Endothelial cell (in vitro differentiated cells): ENCODE data around the gene DOCK11. TPM values are rescaled to one million over a fixed set of nuclear protein-coding genes. Genes with fewer than 3 reads are reported as not detected.

Source experiments
- DNase-seq: peaks from one replicate; pipeline ENCODE4 v3.0.0; 2021; ENCODE audit warnings: low spot score
- H3K27ac Mint-ChIP-seq: one replicate; pipeline ENCODE4 v1.8.0; 2021; ENCODE audit warnings: mixed read lengths, inconsistent platforms; ENCODE audit not compliant: unreplicated experiment
- H3K27me3 Mint-ChIP-seq: one replicate; pipeline ENCODE4 v1.8.0; 2021; ENCODE audit warnings: mild to moderate bottlenecking, moderate library complexity, mixed read lengths, inconsistent platforms; ENCODE audit not compliant: unreplicated experiment
- H3K36me3 Mint-ChIP-seq: one replicate; pipeline ENCODE4 v1.8.0; 2021; ENCODE audit warnings: mild to moderate bottlenecking, low read depth, mixed read lengths, inconsistent platforms; ENCODE audit not compliant: unreplicated experiment
- H3K4me1 Mint-ChIP-seq: one replicate; pipeline ENCODE4 v1.8.0; 2021; ENCODE audit warnings: mild to moderate bottlenecking, mixed read lengths, inconsistent platforms; ENCODE audit not compliant: unreplicated experiment
- H3K4me3 Mint-ChIP-seq: one replicate; pipeline ENCODE4 v1.8.0; 2021; ENCODE audit warnings: mild to moderate bottlenecking, mixed read lengths, inconsistent platforms; ENCODE audit not compliant: unreplicated experiment
- H3K9me3 Mint-ChIP-seq: one replicate; pipeline ENCODE4 v1.8.0; 2021; ENCODE audit warnings: mixed read lengths, inconsistent platforms; ENCODE audit not compliant: unreplicated experiment
- total RNA-seq: library from RNA; stranded (reverse); fragmentation: NEBNext Ultra II Directional; extraction: Animal tissue kit (Norgen Biotek cat#: 25700); gene quantifications from one replicate; pipeline ENCODE4 v1.2.1, GENCODE V29; 2021; ENCODE audit not compliant: unreplicated experiment
- TF ChIP-seq, protein P1 (sequence below): fragments of 200-600 bp; sonication (generic); IDR thresholded peaks from one replicate; pipeline ENCODE4 v1.5.0; 2021; ENCODE audit warnings: antibody characterized with exemption; ENCODE audit not compliant: unreplicated experiment

DOCK11 gene
- total RNA-seq, 1 donor from 2014 or later = 10.9 TPM

DNA sequence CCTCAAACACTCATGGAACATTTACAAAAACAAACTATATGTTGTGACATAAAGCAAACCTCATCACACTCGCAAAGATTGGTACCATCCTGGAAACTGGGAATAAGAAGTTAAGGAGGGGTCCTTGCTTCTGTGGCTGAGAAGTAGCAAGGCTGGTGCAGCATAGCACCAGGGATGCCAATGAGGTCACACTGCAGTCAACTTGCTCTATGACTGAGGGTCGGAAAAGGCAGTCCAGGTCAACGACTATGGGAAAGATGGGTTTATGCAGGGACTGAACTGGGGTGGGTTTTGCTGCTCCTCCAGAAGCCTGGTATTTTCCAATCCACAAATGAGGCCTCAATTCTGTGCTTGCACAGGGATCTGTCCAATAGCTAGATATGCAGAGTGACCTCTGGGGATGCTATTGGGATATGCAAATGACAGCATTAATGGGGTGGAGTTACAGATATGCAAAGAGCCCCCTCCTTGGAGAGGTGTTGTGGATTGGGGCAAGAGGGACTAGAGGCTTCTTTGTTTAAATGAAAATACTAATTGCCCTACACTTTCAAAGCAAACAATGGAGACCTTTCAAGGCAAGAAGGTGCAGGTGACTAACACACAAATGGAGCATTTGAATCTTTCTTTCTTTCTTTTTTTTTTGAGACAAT, 224.6 kb downstream of the DOCK11 start:
- H3K27ac Mint-ChIP-seq = no peak overlapping the region
- H3K27me3 Mint-ChIP-seq = no peaks in the 10 kb centered on the region
- H3K9me3 Mint-ChIP-seq = no peaks in the 10 kb centered on the region
- H3K36me3 Mint-ChIP-seq = peaks cover 3% of the 10 kb centered on the region
- no peak overlapping the region for H3K4me3 Mint-ChIP-seq
- TF ChIP-seq, protein P1, sequence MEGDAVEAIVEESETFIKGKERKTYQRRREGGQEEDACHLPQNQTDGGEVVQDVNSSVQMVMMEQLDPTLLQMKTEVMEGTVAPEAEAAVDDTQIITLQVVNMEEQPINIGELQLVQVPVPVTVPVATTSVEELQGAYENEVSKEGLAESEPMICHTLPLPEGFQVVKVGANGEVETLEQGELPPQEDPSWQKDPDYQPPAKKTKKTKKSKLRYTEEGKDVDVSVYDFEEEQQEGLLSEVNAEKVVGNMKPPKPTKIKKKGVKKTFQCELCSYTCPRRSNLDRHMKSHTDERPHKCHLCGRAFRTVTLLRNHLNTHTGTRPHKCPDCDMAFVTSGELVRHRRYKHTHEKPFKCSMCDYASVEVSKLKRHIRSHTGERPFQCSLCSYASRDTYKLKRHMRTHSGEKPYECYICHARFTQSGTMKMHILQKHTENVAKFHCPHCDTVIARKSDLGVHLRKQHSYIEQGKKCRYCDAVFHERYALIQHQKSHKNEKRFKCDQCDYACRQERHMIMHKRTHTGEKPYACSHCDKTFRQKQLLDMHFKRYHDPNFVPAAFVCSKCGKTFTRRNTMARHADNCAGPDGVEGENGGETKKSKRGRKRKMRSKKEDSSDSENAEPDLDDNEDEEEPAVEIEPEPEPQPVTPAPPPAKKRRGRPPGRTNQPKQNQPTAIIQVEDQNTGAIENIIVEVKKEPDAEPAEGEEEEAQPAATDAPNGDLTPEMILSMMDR = no peak
- DNase-seq = no peak
- H3K4me1 Mint-ChIP-seq = no peaks in the 10 kb centered on the region

DNA sequence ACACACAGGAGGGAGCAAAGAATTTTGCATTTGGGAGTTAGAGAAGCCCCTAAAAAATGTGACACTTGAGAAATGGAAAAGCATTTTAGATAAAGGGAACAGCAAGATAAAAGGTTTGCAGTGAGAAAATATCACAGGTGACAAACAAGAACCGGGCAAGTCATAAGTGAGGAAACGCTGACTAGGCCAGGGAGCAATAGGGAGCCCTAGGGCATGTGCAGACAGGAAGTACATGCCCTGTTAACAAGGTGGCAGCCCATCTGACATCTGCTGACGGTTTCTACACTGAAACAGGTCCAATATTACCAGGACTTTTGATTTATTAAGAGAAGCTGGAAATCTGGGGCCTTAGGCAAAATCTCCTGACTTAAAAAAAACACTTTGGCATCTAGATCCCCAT, 227.8 kb downstream of the DOCK11 start:
- Mint-ChIP-seq H3K9me3 (no peaks in the 10 kb centered on the region), H3K4me3 (no peak overlapping the region), H3K27me3 (no peaks in the 10 kb centered on the region), H3K27ac (no peak overlapping the region), H3K36me3 (peaks cover 6% of the 10 kb centered on the region), H3K4me1 (no peaks in the 10 kb centered on the region)
- no peak for DNase-seq
- TF ChIP-seq, protein P1 = no peak

DNA sequence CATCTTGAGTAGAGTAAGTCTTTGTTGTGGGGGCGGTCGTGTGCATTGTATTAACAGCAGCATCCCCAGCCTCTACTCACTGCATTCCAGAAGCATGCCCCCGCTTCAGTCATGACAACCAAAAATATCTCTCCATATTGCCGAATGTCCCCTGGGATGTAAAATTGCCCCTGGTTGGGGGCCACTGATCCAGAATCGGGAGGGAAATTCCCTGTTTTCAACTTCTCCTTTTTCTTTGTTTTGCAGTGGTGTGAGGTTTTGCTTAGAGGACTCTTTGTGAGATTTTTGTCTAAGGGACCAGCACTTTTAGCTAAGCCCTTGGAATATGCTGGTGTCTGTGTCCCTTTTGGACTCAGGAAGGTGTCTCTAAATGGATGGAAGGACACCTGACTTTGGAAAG, 228.8 kb downstream of the DOCK11 start:
- Mint-ChIP-seq H3K4me1 (peaks cover 3% of the 10 kb centered on the region), H3K36me3 (peaks cover 6% of the 10 kb centered on the region), H3K27me3 (no peaks in the 10 kb centered on the region), H3K27ac (no peak overlapping the region), H3K4me3 (no peak overlapping the region), H3K9me3 (no peaks in the 10 kb centered on the region)
- TF ChIP-seq, protein P1 = no peak
- DNase-seq = no peak

DNA sequence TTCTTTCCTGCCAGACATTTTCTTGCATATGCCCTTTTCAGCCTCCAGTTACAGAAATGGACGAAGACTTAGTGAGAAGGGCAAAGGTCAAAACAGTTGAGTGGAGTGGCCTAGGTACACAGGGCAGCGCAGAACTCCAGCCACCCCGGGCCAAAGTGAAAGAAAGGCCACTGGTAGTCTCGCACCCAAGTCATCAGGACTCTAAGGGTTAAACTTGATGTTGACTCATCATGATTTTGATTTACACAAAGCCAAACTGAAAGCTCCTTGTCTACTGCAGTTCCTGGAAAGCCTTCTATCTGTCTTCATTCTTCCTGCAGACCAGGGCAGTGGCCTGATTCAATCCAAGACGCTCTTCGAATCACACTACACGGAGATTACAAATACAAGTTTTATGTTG, 229.2 kb downstream of the DOCK11 start:
- no peak for DNase-seq
- Mint-ChIP-seq H3K4me3 (no peak overlapping the region), H3K4me1 (peaks cover 3% of the 10 kb centered on the region), H3K27ac (no peak overlapping the region), H3K36me3 (peaks cover 6% of the 10 kb centered on the region), H3K27me3 (no peaks in the 10 kb centered on the region), H3K9me3 (no peaks in the 10 kb centered on the region)
- TF ChIP-seq, protein P1 = no peak

DNA sequence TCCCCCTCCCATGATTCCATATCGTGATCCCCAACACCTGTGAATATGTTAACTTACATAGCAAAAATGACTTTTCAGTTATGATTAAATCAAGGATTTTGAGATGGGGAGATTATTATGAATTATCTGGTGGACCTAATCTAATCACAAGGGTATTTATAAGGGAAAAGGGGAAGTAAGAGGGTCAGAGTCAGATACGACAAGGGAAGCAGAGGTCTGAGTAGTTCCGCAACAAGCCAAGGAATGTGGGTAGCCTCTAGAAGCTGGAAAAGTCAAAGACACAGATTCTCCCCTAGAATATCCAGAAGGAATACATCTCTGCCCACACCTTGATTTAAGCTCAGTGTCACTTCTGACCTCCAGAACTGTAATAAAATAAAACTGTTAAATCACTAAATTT, 230.8 kb downstream of the DOCK11 start:
- Mint-ChIP-seq H3K9me3 (no peaks in the 10 kb centered on the region), H3K36me3 (peaks cover 6% of the 10 kb centered on the region), H3K27ac (no peak overlapping the region), H3K4me1 (peaks cover 11% of the 10 kb centered on the region), H3K27me3 (no peaks in the 10 kb centered on the region), H3K4me3 (no peak overlapping the region)
- no peak for DNase-seq
- TF ChIP-seq, protein P1 = no peak
